Heart left ventricle (tissue), 13 donors: ENCODE data around the gene RAVER1.

Experiments
- POLR2A ChIP-seq, 2 donors: fragments of 450-650 bp; IDR thresholded peaks; one replicate each; pipeline ENCODE4 v1.6.1; 2017; ENCODE audit warnings: antibody characterized with exemption in 2 of 2, mild to moderate bottlenecking in 2 of 2, moderate library complexity in 2 of 2
- TF ChIP-seq, protein P1 (sequence below), 12 donors: fragments of 200-600 bp; sonication (generic) in 4 of 12; IDR thresholded peaks; one replicate each; pipeline versions ENCODE4 v1.5.0 to v1.8.0; 2018 to 2022; ENCODE audit warnings: antibody characterized with exemption in 12 of 12, mild to moderate bottlenecking in 5 of 12
- donor health status: ischemic (EF 13 %, LVEDD 7.1; RV severe dilation, severe dysfunction).
- donor health status: DM: no; HTN: yes; CAD: no.
- donor health status: DM: no; HTN: no; CAD: no.
- donor health status: ischemic (EF 25% LVEDD 6.9; RV normal size, moderate dysfunction).
- donor health status: ischemic (EF 25% LVEDD 5.7; RV mildly dilated, moderate dysfunction).
- donor health status: ischemic (EF 35%, LVEDD 5.7; RV mildly dilated, moderate dysfunction).
- donor health status: nonischemic (EF 11% LVEDD 7.7; RV severe dilation, severe dysfunction).
- donor health status: DM: yes; HTN: yes; CAD: no.
- donor health status: PGD.
- donor health status: ischemic (EF 29% LVEDD 5.4; RV normal size, mild dysfunction).
- donor health status: nonischemic (EF 23%, LVEDD 6.1; RV moderate dilation, normal function).

DNA sequence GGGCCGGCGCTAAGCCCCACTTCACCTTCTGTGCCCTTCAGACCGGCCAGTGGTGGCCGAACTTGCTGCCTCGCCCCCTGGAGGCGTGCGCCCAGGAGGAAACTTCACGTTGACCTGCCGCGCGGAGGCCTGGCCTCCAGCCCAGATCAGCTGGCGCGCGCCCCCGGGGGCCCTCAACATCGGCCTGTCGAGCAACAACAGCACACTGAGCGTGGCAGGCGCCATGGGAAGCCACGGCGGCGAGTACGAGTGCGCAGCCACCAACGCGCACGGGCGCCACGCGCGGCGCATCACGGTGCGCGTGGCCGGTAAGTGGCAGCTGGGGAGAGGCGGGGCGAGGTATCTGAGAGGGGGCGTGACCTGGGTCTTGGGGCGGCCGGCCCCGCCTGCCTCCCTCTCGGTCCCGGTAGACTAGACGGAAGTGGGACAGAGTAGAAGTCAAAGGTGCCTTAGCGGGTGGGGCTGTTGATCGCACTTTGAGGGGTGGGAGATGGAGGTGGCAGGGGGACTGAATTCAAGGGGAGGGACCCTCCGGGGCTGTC is 38.0 kb downstream of the RAVER1 start:
- no peak for TF ChIP-seq POLR2A (IDR thresholded peaks at IDR 0.05)
- TF ChIP-seq, protein P1, sequence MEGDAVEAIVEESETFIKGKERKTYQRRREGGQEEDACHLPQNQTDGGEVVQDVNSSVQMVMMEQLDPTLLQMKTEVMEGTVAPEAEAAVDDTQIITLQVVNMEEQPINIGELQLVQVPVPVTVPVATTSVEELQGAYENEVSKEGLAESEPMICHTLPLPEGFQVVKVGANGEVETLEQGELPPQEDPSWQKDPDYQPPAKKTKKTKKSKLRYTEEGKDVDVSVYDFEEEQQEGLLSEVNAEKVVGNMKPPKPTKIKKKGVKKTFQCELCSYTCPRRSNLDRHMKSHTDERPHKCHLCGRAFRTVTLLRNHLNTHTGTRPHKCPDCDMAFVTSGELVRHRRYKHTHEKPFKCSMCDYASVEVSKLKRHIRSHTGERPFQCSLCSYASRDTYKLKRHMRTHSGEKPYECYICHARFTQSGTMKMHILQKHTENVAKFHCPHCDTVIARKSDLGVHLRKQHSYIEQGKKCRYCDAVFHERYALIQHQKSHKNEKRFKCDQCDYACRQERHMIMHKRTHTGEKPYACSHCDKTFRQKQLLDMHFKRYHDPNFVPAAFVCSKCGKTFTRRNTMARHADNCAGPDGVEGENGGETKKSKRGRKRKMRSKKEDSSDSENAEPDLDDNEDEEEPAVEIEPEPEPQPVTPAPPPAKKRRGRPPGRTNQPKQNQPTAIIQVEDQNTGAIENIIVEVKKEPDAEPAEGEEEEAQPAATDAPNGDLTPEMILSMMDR (IDR thresholded peaks at IDR 0.05) = peak in 1 of 12 donors; percentile 20
